ENCODE measurements around the gene CDK17. TPM values are rescaled to one million over a fixed set of nuclear protein-coding genes. Genes with fewer than 3 reads are reported as not detected.
"Not testable (repeated sequence)": the region's sequence is repeated elsewhere in the genome, so short reads cannot be mapped to it uniquely, and the experiment has no call there.

Gene CDK17
- polyA plus RNA-seq, 1 donor: 28.8 TPM

DNA sequence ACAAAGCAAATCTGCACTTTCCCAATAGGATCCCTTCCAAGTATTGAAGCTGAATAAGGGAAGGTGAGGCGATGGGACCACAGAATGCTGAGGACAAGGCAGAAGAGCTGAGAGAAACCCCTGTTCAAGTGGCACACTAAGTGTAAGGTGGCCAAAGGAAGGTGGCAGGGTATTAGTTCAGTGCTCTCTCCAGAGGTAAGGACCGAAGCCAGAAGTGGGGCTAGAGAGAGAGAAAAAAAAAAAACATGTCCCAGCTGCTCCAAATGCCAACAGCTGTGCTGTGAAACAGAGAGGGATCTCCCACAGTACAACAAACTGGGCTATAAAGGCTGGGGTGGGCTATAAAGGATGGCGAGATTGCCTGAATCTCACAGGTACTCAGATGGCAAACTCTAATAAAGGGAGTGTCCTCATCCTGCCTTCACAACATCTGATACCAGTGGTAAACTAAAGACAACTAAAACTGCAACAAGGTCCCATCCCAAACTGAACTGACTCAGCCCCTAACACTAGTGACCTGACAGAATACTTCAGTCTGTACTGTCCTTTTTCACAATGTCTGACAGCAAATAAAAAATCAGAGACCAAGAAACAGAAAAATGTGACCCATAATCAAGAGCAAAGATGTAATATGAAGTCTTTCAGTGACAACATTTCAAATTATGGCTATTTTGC lies 47.9 kb downstream of the CDK17 start:
- DNase-seq: no peak

- no peak for DNase-seq
Measured at GRCh38 chr12:96350982-96351381, 49.3 kb downstream of the CDK17 start.

GRCh38 chr12:96347130-96347699 lies 53.0 kb downstream of the CDK17 start:
- DNase-seq: no peak

DNA sequence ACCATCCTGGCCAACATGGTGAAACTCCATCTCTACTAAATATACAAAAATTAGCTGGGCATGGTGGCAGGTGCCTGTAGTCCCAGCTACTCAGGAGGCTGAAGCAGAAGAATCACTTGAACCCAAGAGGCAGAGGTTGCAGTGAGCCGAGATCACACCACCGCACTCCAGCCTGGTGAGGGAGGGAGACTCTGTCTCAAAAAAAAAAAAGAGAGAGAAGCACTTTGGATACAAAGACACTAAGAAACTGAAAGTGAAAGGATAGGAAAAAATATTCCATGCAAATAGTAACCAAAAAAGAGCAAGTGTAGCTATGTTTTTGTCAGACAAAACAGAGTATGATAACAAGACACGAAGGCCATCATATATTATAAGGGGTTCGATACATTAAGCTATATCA lies 53.5 kb downstream of the CDK17 start:
- not testable (repeated sequence) for DNase-seq

- no peak for DNase-seq
Measured at GRCh38 chr12:96344124-96344695, 56.0 kb downstream of the CDK17 start.

DNA sequence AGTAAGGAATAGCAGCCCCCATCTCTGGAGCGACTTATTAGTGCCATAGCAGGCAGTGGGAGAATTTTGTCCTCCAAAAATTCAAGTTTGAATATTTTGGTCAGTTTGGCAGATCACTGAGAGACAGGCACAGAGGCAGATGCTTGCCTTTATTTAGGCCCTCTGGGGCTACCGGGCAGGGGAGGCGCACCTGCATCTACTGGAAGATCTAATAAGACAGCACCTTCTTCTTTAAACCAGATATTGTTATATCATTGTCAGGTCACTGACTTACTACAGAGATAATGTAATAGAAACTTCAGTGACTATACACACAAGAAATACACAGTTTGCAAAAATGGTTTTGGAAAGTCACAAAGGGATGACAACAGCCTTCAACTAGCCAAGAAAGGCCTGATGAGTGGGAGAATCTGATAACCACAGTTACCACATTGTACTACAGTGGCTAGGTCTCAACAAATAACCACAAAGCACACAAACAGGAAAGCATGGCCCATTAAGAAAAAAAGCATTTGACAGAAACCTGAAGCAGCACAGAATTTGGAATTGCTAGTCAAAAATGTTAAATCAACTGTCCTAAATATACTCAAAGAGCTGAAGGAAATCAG lies 56.8 kb downstream of the CDK17 start:
- DNase-seq: no peak

DNA sequence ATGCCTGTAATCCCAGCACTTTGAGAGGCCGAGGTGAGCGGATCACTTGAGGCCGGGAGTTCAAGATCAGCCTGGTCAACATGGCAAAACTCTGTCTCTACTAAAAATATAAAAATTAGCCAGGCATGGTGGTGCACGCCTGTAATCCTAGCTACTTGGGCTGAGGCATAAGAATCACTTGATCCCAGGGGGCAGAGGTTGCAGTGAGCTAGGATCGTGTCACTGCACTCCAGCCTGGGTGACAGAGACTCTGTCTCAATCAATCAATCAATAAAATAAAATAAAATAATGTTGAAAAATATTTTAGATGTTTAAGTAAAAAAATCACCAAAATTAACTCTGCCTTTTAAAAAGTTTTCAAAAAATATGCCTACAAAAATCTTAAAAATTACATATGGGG lies 60.6 kb downstream of the CDK17 start:
- DNase-seq: not testable (repeated sequence)

DNA sequence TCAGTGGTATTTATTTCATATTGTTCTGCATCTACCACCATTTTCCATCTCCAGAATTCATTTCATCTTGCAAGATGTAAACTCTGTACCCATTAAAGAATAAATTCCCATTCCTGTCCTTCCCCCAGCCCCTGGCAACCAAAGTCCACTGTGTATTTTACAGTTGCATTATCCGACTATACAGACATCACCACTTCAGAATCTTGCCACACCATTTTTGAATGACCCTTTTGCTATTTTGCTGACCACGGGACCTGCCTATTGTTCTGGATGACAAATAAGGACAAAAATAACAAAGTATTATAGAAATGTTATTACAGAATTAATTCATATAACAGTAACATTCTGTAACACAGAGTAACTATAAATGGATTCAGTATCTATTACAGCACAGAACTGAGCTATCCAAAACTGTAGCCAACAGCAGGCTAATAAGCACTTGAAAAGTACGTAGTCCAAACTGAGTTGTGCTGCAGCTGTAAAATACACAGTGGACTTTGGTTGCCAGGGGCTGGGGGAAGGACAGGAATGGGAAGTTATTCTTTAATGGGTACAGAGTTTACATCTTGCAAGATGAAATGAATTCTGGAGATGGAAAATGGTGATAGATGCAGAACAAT lies 61.3 kb downstream of the CDK17 start:
- no peak for DNase-seq

DNA sequence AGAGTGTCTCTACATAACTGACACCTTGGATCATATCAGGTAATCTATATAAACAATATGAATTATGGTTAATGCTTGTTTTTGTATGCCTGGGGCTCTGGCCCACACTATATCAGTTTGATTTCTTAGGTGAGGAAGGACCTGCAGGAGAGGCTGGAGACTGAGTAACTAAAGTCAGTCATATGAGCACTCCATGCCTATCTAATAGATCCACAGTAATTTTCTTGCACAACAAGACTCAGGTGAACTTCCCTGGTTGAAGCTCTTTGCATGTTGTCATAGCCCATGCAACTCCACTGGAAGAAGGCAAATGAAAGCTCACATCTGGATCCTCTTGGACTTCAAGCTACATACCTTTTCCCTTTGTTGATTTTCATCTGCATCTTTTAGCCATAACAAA lies 62.3 kb downstream of the CDK17 start:
- no peak for DNase-seq

GRCh38 chr12:96336489-96336888 lies 63.8 kb downstream of the CDK17 start:
- DNase-seq: no peak

GRCh38 chr12:96335270-96335669 lies 65.0 kb downstream of the CDK17 start:
- DNase-seq: no peak

GRCh38 chr12:96334502-96334901 lies 65.7 kb downstream of the CDK17 start:
- DNase-seq: no peak

DNA sequence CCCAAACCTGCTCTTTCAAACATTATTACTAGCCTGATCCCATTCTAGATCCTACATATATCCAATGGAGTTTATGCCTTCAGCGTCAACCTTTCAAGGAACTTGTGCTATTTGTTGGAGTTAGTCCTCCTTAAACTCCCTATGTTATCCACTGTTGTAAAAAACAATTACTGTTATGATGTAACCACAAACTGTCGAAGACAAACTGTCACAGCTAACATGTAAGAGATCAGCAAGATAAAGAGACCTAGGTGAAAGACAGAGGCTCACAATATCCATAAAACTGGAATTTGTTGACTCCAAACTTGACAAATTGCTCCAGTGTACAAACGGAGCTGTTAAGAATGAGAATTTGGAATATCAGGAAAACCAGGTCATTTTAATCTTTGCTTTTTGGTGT lies 70.7 kb downstream of the CDK17 start:
- DNase-seq: no peak

DNA sequence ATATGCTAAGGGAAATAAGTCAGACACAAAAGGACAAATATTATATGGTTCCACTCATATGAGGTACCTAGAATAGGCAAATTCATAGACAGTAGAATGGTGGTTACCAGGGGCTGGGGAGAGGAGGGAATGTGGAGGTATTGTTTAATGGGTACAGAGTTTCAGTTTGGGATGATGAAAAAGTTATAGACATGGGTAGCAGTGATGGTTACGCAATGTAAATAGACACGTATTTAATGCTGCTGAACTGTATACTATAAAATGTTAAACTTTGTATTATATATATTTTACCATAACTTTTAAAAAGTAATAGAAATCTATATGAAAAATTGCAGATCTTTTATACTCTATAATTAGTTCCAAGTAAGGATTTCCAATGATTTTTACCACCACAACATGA lies 71.2 kb downstream of the CDK17 start:
- DNase-seq: no peak

DNA sequence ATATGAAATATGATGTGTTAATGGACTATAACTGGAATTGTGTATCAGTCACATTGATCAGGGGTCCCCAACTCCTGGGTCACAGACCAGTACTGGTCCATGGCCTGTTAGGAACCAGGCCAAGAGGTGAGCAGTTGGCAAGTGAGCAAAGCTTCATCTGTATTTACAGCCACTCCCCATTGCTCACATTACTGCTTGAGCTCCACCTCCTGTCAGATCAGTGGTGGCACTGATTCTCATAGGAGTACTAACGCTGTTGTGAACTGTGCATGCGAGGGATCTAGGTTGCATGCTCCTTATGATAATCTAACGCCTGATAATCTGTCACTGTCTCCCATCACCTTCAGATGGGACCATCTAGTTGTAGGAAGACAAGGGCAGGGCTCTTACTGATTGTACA lies 72.3 kb downstream of the CDK17 start:
- DNase-seq: no peak

DNA sequence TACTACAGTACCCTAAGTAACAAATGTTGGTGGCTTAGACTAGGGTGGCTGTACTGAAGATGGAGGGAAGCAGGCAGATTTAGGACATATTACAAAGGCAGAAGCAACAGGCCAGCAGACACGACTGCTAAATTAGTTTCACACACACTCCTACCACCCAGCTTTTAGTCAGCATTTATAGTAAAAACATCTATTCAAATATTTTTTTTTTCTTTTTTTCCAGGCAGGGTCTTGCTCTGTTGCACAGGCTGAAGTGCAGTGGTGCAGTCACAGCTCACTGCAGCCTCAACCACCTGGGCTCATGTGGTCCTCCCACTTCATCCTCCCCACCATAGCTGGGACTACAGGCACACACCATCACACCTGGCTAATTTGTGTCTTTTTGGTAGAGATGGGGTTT lies 72.9 kb downstream of the CDK17 start:
- DNase-seq: no peak

GRCh38 chr12:96326628-96327227 lies 73.5 kb downstream of the CDK17 start:
- DNase-seq: no peak

GRCh38 chr12:96323906-96324305 lies 76.3 kb downstream of the CDK17 start:
- no peak for DNase-seq

- DNase-seq: no peak
Measured at GRCh38 chr12:96322720-96323119, 77.5 kb downstream of the CDK17 start.

DNA sequence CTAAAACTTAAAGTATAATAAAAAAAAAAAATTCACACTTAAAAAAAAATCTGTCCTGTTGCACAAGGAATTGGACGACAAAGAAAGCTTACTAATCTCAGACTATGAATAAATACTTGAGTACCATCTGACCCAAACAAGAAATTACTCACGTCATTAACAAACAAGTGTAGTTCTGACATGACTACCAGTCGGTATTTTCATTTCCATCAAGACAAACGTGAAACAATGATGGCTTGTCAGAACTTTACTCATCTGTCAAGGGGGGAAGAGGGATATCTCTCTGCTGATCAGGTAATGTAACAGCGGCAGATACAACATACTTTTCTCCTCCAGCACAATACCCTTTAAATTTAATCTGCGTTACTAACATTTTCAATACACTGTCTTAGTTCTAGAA lies 78.3 kb downstream of the CDK17 start:
- no peak for DNase-seq

GRCh38 chr12:96317801-96318200 lies 82.4 kb downstream of the CDK17 start:
- not testable (repeated sequence) for DNase-seq

DNA sequence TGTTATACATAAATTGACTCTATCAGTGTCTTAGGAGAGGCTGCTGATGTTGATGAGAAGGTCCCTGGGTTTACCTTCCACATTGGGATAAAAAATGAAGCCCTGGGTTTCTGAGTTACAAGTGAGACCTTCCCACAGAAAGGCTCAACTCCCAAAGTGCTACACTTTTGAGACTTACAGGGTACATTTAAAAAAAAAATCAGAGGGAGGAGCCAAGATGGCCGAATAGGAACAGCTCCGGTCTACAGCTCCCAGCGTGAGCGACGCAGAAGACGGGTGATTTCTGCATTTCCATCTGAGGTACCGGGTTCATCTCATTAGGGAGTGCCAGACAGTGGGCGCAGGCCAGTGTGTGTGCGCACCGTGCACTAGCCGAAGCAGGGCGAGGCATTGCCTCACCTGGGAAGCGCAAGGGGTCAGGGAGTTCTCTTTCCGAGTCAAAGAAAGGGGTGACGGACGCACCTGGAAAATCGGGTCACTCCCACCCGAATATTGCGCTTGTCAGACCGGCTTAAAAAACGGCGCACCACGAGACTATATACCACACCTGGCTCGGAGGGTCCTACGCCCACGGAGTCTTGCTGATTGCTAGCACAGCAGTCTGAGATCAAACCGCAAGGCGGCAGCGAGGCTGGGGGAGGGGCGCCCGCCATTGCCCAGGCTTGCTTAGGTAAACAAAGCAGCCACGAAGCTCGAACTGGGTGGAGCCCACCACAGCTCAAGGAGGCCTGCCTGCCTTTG lies 84.3 kb downstream of the CDK17 start:
- DNase-seq: not testable (repeated sequence)
